H1 (cell line): ENCODE results near the gene PRDX3. TPM values are rescaled to one million over a fixed set of nuclear protein-coding genes. Genes with fewer than 3 reads are reported as not detected.

Experiments used
- BACH1 ChIP-seq: IDR thresholded peaks from 2 replicates; pipeline ENCODE4 v1.6.1; 2012; ENCODE audit warnings: low read length, improper control_type of control experiment
- CTBP2 ChIP-seq: IDR thresholded peaks from 2 replicates; pipeline ENCODE4 v1.7.0; 2011; ENCODE audit warnings: borderline replicate concordance, mild to moderate bottlenecking, moderate library complexity, mixed read lengths, low read length; ENCODE audit not compliant: insufficient read depth, insufficient read length
- EGR1 ChIP-seq: IDR thresholded peaks from 2 replicates; pipeline ENCODE4 v1.6.1; 2011; ENCODE audit warnings: low read depth, low read length, borderline replicate concordance
- SP4 ChIP-seq: IDR thresholded peaks from 2 replicates; pipeline ENCODE4 v1.6.1; 2012; ENCODE audit warnings: low read length, inconsistent platforms
- TAF1 ChIP-seq: IDR thresholded peaks from 2 replicates; pipeline ENCODE4 v1.6.1; 2011; ENCODE audit warnings: mild to moderate bottlenecking, low read depth, low read length
- ZNF274 ChIP-seq: IDR thresholded peaks from 2 replicates; pipeline ENCODE4 v1.7.0; 2012; ENCODE audit warnings: low read length, borderline replicate concordance; ENCODE audit errors: extremely low read depth
- polyA plus RNA-seq, 7 experiments: library from polyadenylated mRNA; depleted of rRNA in 3 of 7; stranded (reverse) in 5 of 7; unstranded in 2 of 7; fragments of >200 nt in 5 of 7; fragments of 200-250 nt in 2 of 7; gene quantifications; 1 replicate in 5 of 7; 2 replicates in 1 of 7; 4 replicates in 1 of 7; pipeline versions ENCODE4 v1.2.1 to v1.2.3, GENCODE V29; 2011 to 2013; ENCODE audit warnings: missing spikeins in 2 of 7, mixed read lengths in 2 of 7
- total RNA-seq: library from RNA; stranded (reverse); fragmentation: NEBNext Ultra II Directional; extraction: Animal tissue kit (Norgen Biotek cat#: 25700); gene quantifications from 2 replicates; pipeline ENCODE4 v1.2.1, GENCODE V29; 2021
- TF ChIP-seq, protein P1 (sequence below): IDR thresholded peaks from 2 replicates; pipeline ENCODE4 v1.6.1; 2012; ENCODE audit warnings: inconsistent platforms

The PRDX3 gene
- total and polyA plus RNA-seq, 2 of the 8 experiments (the other 6 are each of a cell fraction or from before 2014, with no cell fraction given): 201 to 208 TPM

DNA sequence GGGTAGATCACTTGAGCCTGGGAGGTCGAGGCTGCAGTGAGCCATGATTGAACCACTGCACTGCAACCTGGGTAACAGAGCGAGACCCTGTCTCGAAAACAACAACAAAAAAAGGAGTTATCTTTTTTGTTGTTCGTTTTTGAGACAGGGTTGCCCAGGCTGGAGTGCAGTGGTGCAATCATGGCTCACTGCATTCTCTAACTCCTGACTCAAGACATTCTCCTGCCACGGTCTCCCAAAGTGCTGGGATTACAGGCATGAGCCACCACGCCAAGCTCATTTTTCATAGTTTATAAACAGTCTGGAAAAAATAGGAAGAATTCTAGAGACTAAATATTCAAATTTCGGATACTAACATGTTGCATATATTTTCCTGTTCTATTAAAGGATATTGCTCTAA lies 42.5 kb downstream of the PRDX3 start (continued):
- TF ChIP-seq, protein P1, sequence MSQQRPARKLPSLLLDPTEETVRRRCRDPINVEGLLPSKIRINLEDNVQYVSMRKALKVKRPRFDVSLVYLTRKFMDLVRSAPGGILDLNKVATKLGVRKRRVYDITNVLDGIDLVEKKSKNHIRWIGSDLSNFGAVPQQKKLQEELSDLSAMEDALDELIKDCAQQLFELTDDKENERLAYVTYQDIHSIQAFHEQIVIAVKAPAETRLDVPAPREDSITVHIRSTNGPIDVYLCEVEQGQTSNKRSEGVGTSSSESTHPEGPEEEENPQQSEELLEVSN: no peak
- TF ChIP-seq ZNF274: no peak
- no peak for TF ChIP-seq BACH1
- TF ChIP-seq EGR1: no peak
- TF ChIP-seq TAF1: no peak
- no peak for TF ChIP-seq CTBP2
- no peak for TF ChIP-seq SP4
